MM.1S (cell line): Measurements from ENCODE around the gene ISY1.

Experiments used
- EZH2 ChIP-seq: fragments of 300-600 bp; sonication (generic); optimal IDR thresholded peaks from 2 replicates; pipeline ENCODE3; 2017; ENCODE audit warnings: low read depth, mild to moderate bottlenecking, antibody characterized with exemption, low read length, mixed read lengths
- EZH2phosphoT487 ChIP-seq: fragments of 300-600 bp; sonication (generic); IDR thresholded peaks from 2 replicates; pipeline ENCODE4 v1.6.1; 2018; ENCODE audit warnings: antibody characterized with exemption, low read length
- TF ChIP-seq, protein P1 (sequence below): fragments of 300-600 bp; sonication (generic); IDR thresholded peaks from 2 replicates; pipeline ENCODE4 v1.5.1; 2016; ENCODE audit warnings: antibody characterized with exemption, low read length, mixed read lengths

DNA sequence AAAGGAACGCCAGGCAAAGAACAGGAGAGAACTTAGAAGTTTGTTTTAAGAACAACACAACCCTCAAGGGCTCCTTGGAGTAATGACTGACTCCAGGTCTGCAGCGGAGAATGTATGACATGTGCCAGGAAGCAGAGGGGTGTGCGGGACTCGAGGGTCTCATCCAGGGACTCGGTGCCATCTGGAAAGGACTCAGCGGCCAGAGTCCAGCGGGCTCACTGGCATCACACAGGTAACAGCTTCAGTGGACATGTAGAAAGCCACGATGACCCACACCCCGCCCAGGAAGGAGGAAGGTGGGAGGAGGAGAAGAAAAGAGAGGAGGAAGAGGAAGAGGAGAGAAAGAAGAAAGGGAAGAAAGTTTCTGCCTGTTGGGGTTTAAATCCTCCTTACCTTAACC is 78.8 kb downstream of the ISY1 start:
- TF ChIP-seq, protein P1, sequence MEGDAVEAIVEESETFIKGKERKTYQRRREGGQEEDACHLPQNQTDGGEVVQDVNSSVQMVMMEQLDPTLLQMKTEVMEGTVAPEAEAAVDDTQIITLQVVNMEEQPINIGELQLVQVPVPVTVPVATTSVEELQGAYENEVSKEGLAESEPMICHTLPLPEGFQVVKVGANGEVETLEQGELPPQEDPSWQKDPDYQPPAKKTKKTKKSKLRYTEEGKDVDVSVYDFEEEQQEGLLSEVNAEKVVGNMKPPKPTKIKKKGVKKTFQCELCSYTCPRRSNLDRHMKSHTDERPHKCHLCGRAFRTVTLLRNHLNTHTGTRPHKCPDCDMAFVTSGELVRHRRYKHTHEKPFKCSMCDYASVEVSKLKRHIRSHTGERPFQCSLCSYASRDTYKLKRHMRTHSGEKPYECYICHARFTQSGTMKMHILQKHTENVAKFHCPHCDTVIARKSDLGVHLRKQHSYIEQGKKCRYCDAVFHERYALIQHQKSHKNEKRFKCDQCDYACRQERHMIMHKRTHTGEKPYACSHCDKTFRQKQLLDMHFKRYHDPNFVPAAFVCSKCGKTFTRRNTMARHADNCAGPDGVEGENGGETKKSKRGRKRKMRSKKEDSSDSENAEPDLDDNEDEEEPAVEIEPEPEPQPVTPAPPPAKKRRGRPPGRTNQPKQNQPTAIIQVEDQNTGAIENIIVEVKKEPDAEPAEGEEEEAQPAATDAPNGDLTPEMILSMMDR, result no peak
- TF ChIP-seq EZH2phosphoT487 (no peak), EZH2 (no peak)
